Measurements from ENCODE around the gene OCA2.

- no peak for TF ChIP-seq CTCF (IDR thresholded peaks at IDR 0.05)
- TF ChIP-seq POLR2AphosphoS5 (IDR thresholded peaks at IDR 0.05), result no peak
- no peak for TF ChIP-seq POLR2A (IDR thresholded peaks at IDR 0.05; ENCODE audit: low read depth)
These were observed 346.4 kb downstream of the OCA2 start for GRCh38 chr15:27752691-27753090.
